Measurements from ENCODE around the gene IZUMO1.

- TF ChIP-seq, protein P1, sequence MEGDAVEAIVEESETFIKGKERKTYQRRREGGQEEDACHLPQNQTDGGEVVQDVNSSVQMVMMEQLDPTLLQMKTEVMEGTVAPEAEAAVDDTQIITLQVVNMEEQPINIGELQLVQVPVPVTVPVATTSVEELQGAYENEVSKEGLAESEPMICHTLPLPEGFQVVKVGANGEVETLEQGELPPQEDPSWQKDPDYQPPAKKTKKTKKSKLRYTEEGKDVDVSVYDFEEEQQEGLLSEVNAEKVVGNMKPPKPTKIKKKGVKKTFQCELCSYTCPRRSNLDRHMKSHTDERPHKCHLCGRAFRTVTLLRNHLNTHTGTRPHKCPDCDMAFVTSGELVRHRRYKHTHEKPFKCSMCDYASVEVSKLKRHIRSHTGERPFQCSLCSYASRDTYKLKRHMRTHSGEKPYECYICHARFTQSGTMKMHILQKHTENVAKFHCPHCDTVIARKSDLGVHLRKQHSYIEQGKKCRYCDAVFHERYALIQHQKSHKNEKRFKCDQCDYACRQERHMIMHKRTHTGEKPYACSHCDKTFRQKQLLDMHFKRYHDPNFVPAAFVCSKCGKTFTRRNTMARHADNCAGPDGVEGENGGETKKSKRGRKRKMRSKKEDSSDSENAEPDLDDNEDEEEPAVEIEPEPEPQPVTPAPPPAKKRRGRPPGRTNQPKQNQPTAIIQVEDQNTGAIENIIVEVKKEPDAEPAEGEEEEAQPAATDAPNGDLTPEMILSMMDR (IDR thresholded peaks at IDR 0.05) = peak; percentile 41 to 78 (median 62)
- TF ChIP-seq POLR2A (IDR thresholded peaks at IDR 0.05) (peak; percentile 26), POLR2AphosphoS5 (IDR thresholded peaks at IDR 0.05) (no peak)
Measured at GRCh38 chr19:48738557-48739403, 7.9 kb downstream of the IZUMO1 start.
